Upper lobe of left lung (tissue), 4 donors: ENCODE results near the gene SPACA7.

Source experiments
- POLR2AphosphoS5 ChIP-seq, 2 donors: sonication (generic); formaldehyde crosslinking; IDR thresholded peaks; one replicate each; pipeline ENCODE4 v1.5.1; 2017; ENCODE audit warnings: antibody characterized with exemption in 2 of 2
- TF ChIP-seq, protein P1 (sequence below), 6 experiments: fragments of 450-650 bp in 4 of 6; fragments of 200-600 bp in 2 of 6; sonication (generic) in 2 of 6; IDR thresholded peaks; one replicate each; pipeline ENCODE4 v1.5.1; 2016 to 2019; ENCODE audit warnings: antibody characterized with exemption in 6 of 6

DNA sequence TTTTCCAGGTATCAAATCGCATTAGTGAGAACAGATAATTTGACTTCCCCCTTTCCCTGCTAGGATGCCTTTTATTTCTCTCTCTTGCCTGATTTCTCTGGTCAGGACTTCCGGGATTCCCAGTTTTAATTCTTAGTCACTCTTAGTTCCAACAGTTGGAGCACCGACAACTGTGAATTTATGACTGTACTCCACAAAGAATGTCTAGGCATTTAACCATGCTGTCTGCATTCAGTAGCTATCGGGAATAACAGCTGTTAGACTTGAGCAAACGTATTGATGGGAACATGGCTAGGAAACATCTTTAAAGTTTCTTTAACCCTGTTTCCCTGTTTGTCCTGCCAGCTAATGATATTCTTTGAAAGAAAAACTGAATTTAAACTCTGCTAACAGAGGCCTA, 14.1 kb upstream of the SPACA7 start:
- TF ChIP-seq, protein P1, sequence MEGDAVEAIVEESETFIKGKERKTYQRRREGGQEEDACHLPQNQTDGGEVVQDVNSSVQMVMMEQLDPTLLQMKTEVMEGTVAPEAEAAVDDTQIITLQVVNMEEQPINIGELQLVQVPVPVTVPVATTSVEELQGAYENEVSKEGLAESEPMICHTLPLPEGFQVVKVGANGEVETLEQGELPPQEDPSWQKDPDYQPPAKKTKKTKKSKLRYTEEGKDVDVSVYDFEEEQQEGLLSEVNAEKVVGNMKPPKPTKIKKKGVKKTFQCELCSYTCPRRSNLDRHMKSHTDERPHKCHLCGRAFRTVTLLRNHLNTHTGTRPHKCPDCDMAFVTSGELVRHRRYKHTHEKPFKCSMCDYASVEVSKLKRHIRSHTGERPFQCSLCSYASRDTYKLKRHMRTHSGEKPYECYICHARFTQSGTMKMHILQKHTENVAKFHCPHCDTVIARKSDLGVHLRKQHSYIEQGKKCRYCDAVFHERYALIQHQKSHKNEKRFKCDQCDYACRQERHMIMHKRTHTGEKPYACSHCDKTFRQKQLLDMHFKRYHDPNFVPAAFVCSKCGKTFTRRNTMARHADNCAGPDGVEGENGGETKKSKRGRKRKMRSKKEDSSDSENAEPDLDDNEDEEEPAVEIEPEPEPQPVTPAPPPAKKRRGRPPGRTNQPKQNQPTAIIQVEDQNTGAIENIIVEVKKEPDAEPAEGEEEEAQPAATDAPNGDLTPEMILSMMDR (IDR thresholded peaks at IDR 0.05), result no peak
- TF ChIP-seq POLR2AphosphoS5 (IDR thresholded peaks at IDR 0.05), result no peak
